Activated CD4-positive, alpha-beta T cell treated with anti-CD3 and anti-CD28 coated beads for 1 hour (primary cell): ENCODE measurements around the gene ACTN4.
"Not testable (repeated sequence)": the region's sequence is repeated elsewhere in the genome, so short reads cannot be mapped to it uniquely, and the experiment has no call there.

ENCODE experiments used
- DNase-seq: peaks from one replicate; pipeline ENCODE4 v3.0.0-alpha.2; 2020

The ACTN4 gene

GRCh38 chr19:38647368-38647965 lies at the start of gene ACTN4:
ACTN4 (plus strand) TSS chr19:38647649; CDS start chr19:38647746, 97 bp downstream.
- DNase-seq, result peak; percentile 100

DNA sequence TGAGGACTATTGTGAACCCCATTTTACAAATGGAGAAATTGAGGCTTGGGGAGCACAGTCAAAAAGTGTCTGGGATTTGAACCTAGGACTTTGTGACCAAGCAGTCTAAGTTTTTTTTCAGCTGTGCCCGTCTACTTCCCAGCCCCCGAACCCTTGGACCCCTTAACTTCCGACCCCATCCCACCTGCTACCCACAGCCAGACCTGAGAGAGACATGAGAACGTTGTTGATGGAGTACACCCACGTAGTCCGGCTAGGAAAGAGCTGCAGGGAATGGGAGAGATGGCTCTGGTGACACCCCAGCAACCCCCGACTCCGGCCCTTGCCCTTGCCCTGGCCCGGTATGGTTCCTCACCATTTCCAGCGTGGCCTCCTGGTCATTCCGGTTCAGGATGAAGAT lies 47.7 kb upstream of the ACTN4 start:
- no peak for DNase-seq

DNA sequence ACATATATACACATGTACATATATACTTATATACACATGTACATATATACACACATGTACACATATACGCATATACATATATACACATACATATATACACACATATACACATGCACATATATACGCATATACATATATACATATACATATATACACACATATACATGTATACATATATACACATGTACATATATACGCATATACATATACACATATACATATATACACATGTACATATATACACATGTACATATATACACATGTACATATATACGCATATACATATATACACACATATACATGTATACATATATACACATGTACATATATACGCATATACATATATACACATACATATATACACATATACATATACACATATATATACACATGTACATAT lies 44.6 kb upstream of the ACTN4 start:
- not testable (repeated sequence) for DNase-seq

- DNase-seq, result no peak
Observed at GRCh38 chr19:38606131-38606530, 41.3 kb upstream of the ACTN4 start.

DNA sequence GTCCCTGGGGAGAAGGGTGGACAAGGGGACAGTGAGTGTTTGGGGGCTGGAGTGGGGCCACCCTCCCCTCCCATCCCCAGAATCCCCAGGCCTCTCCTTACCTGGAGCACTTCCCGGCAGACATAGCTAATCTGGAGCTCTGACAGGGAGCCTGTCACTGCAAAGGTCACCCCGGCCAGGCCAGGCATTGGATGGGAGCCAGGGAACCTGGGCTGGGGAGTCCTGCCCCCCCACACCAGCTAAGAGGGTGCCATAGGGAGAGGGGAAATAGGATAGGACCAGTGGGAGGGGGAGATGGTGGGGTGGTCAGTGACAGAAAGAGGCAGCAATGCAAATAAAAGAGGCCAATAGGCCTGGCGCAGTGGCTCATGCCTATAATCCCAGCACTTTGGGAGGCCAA lies 33.2 kb upstream of the ACTN4 start:
- no peak for DNase-seq

DNA sequence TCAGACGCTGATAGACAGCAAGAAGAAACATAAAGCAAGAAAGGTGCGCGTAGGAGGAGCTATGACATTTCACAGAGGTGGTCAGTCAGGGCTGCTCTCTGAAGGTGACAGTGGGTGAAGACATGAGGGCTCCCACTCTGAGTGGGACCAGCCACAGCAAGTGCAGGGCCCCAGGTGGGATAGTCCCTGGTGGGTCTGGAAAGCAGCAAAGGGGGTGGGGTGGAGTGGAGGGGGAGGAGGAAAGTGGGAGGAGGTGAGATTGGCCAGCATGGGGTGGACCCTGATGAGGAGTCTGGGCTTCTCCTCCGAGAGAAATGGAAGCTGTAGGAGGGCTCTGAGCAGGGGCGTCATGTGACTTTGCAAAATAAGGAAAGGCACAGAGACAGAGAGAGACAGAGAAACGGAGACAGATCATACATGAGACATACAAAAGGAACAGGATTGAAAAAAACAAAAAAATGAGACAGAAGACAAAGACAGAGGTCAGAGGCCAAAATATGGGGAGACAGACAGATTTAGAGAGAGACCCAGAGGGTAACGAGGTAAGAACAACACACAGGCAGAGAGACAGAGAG lies 32.4 kb upstream of the ACTN4 start:
- no peak for DNase-seq

DNA sequence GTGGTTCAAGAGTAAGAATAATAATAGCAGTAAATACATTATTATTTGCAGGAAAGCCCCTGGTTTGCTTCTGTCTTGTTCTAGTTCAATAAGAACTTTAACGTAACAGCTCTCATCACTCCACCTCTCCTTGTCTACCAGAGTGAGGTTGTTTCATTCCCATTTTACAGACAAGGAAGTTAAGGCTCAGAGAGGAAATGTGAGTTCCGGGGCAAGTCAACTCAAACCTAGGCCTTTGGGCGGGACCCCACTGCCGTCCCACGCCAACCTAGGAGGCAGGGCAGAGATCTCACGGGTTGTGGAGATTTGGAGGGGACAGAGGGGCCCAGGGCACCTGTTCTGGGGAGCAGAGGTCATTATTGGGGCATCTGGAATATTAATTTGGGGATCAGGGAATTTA lies 31.2 kb upstream of the ACTN4 start:
- DNase-seq, result no peak

DNA sequence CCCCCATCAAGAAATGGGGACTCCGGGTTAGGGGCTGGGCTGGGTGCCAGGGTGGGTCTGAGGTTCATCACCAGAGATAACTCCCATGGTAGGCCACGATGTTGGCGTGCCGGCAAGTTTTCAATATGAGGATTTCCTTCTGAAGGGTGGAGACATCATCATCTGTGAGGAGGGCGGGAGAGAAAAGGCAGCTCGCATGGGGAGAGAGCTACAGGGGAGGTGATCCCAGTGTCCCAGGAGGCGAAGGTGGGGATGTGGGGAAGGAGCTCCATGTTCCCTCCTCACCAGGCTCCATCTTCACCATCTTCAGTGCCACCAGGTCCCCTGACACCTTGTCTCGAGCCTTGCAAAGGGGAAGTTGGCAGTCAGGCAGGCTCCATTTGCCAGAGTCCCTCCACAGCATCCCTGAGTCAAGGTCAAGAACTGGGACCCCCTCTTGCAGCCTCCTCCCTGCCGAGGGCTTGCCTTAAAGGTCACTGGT lies 30.1 kb upstream of the ACTN4 start:
- DNase-seq, result no peak

GRCh38 chr19:38617764-38618589 lies 29.5 kb upstream of the ACTN4 start, which contains the start of gene MAP4K1:
MAP4K1 (minus strand) TSS chr19:38617953; CDS start chr19:38617895, 58 bp downstream.
- DNase-seq, result peak; percentile 45

DNA sequence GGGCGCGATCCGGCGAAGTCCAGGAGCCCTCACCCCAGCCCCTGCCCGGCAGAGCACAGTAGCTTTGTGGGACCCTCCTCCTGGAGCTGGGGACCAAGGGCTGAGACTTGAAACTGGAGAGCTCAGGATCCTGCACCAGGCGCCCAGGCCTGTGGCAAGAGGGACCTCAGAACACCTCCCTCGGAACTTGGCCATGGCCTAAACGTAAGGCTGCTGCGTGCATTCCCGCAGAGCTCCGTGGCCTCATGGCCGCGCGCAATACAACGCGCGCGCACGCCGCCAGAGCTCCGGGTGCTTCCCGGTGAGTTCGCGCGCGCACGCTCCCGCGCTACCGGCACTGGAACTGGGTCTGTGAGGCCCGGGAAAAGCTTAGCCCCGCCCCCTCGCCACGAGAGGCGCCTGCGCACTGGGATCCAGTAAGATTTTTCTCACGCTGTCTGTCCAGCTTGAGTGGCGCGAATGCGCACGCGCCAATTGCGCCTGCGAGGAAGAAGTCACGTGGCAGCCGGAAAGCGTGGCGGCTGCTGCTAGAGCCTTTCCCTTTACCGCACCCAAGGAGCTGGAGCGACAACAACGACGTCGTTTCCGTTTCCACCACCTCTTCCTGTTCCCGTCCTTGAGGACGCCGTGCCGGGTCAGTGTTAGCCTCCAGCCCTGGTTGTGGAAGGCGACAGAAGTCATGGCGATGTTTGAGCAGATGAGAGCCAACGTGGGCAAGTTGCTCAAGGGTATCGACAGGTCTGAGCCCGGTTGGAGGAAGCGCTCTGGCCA lies 28.7 kb upstream of the ACTN4 start, which contains the start of gene EIF3K:
EIF3K (plus strand) TSS at position 599 of the 771 bp plus-strand sequence; CDS start at position 680, 81 bp downstream.
- peak; percentile 95 for DNase-seq

- DNase-seq, result no peak
Observed at GRCh38 chr19:38619361-38620174, 27.9 kb upstream of the ACTN4 start.

DNA sequence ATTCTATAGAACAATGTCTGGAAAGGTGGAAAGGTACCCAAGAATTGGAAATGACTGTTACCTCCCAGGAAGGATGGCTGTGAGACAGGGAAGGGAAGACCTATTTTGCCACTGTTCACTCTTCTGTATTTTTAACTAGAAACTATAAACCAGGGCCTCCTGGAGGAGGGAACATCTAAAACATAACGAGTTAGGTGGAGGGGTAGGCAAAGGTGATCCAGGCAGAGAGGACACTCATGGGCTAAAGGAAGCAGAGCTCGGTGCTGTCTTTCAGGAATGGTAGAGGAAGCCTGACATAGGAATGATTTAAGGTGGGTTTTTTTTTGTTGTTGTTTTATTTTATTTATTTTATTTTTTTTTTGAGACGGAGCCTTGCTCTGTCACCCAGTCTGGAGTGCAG lies 22.6 kb upstream of the ACTN4 start:
- no peak for DNase-seq

GRCh38 chr19:38626401-38626800 lies 21.0 kb upstream of the ACTN4 start:
- no peak for DNase-seq

DNA sequence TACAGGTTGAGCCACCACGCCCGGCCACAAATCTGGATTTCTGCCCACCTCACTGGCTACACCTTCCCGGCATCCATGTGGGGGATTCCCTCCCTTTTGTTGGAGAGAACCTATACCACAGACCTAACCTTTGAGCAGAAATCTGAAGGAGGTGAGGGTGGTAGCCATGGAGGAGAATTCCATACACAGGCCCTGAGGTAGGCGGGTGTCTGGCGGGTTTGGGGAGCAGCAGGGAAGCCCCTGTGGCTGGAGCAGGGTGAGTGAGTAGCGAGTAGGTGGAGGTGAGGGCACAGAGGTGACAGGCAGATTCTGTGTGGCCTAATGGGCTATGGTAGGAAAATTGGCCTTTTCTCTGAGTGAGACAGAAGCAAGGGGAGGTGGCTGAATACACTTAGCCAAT lies 17.9 kb upstream of the ACTN4 start:
- no peak for DNase-seq

GRCh38 chr19:38631301-38631700 lies 16.1 kb upstream of the ACTN4 start:
- not testable (repeated sequence) for DNase-seq

GRCh38 chr19:38631811-38632475 lies 15.5 kb upstream of the ACTN4 start:
- DNase-seq, result not testable (repeated sequence)

- no peak for DNase-seq
Observed at GRCh38 chr19:38632476-38633213, 14.8 kb upstream of the ACTN4 start.

DNA sequence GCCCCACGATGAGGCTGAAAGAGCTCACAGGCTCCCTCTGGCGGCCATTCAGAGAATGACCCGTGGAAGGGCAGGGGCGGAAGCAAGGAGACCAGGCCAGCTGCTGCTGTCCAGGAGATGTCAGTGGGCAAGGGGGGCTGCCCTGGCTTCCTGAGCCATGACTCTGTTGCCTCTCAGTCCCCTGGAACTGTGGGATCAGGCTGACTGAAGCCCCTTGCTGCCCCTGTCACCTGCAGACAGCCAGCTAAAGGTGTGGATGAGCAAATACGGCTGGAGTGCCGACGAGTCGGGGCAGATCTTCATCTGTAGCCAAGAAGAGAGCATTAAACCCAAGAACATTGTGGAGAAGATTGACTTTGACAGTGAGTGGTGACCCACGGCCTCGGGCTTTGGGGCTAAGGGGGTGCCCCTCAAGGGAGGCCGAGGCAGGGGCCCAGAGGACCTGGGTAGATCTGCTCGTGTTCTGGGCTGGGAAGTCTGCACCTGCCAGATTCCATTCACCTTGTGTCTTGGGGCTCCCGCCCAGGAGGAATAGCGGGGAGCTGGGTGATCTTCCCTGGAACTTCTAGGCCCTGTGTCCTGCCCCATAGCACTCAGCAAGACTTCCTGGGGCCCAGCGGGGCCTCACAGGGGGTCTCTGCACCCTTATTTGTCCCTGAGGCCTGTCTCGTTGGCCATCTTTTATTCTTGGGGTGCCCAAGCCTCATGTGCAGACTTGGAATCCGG lies 12.5 kb upstream of the ACTN4 start:
- peak; percentile 56 for DNase-seq

DNA sequence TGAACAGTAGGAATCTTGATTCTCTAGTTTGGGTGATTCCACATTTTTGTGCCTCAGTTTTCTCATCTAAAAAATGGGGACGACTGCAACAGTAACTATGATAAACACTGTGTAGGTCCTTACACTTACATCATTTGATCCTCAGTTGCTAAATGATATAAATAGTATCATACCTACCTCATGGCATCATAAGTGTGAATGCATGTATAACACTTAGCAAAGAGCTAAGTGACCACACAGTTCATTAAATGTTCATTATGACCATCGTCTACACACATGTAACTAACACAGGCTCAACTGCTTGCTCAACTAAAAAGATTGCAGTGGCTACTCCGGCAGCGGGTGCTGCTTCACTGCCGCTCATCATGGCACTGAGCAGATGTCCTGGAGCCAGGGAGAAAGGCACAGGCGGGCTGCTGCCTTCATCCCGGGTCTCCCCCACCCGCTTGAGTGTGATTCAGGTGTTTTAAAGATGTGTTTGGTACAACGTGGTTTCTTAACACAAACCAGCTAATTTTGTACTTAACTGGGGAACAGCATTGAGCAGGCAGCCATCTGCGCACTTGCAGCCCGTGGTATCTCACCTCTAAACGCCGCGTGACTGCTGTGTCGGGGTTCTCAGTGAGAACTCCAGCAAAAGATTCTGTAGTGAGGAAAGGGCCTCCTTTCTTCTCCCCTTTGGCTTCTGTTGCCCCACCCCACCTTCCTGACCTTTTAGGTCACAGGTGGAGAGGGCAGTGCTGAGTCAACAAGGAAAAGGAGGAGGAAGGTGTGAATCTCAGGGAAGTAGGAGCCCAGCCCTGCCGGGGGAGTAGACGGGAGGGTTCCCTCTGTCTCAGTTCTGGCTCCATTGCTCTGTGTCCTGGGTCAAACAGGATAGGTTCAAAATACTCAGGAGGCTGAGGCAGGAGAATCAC lies 11.7 kb upstream of the ACTN4 start:
- no peak for DNase-seq
